ENCODE data around the gene ARFIP1. TPM values are rescaled to one million over a fixed set of nuclear protein-coding genes. Genes with fewer than 3 reads are reported as not detected.
"Not testable (repeated sequence)": the region's sequence is repeated elsewhere in the genome, so short reads cannot be mapped to it uniquely, and the experiment has no call there.

Gene ARFIP1
- total RNA-seq, 1 experiment from 2014 or later: 41.6 TPM

DNA sequence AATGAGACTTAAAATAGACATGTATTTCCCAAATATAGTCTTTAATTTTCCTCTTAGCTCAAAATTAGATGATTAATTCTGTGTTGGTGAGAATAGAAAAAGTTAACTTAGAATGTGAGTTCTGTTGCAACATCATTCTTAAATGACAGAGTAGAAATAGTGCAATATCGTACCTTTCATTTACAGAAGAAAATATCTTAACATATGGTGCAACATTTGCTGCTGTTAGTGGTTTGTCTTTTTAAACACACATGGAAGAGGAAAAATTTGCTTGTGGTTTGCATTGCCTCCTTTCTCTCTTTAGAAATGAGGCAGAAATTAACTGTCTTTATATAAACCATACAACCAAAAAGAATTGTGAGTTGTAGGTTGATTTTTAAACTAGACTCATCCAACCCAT, 117.1 kb downstream of the ARFIP1 start:
- no peak for DNase-seq (ENCODE audit: low read depth)

DNA sequence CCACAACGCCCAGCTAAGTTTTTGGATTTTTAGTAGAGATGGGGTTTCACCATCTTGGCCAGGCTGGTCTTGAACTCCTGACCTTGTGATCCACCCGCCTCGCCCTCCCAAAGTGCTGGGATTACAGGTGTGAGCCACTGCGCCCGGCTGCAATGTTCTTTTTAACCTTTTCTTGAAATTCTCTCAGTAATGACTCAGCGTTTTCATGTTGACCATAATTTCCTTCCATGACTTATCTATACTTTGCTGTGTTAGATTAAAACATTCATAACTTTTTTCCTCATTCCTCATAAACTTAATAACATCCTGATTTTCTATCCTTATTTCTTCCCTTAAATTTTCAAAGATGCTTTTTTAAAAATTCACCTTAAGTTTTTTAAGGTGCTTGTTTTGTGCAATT, 118.4 kb downstream of the ARFIP1 start:
- DNase-seq (ENCODE audit: low read depth): not testable (repeated sequence)

DNA sequence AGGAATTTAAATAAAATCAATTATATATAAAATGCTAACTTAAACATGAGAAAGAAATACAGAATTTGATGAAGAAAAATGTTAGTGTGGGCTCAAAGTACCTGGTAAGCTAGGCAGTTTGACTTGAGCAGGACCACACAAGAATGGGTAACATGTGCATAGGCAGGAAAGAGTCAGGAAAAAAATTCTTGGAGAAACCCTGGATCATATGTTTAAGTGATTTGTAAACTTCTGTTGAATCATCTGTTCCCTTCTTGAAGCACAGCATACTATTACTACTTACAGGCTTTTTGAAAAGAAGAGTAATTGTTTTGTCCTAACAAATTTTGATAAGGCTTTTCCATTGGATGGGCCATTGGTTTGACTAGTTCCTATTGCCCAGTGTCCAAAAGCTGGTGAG, 118.9 kb downstream of the ARFIP1 start:
- DNase-seq (ENCODE audit: low read depth): no peak

DNA sequence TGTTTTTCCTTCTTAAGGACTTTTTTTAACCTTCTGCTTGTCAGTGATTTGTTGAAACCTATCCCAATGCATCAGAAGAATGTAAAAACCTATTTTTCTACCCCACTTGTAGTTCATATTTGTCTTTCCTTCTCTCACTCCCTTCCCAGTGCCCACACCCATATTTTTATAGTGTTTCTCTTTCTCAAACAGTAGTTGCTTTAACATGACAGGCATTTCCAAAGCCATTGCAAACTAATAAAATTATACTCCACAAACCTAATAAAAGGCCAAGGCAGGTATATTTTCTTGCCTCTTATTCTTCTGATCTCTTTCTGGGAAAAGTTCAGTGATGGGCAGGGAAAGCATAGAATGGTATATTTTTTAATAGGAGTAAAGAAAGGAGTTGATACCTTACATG, 120.6 kb downstream of the ARFIP1 start:
- no peak for DNase-seq (ENCODE audit: low read depth)

DNA sequence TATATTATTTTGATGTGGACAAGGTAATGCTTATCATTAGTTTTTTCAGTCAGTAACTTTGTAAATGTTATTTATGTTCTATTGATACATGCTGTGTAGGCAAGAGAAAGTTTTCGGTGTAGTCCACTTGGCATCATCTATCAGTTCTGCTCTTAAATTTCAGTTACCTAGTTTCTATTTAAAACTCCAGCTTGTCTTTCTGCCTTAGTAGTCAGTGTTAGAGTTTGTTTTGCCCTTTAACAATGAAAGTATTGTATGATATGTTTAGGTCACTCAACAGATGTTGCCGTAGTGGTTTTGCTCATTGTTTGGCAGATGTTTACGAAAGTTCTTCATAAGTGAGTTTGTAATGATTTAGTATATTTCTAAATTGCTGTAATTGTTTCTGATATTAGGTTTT, 121.5 kb downstream of the ARFIP1 start:
- DNase-seq (ENCODE audit: low read depth): no peak

DNA sequence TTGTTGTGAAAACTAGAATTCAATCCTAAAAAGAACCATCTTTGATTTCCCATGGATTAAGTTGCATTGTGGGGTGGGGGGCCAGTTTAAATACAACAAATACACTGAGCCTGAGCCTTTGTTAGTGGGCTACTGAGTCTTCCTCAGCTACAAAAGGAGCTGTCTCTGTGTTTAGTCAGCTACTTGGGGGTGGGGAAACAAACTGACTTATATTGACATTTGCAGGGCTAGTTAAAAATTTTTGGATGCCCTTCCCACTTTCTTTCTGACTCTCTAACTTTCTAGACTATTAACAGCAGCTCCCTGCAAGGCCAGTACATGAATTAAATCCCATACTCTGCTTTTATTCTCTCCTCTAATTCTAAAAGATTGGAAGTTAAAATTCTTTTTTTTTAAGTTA, 123.9 kb downstream of the ARFIP1 start:
- DNase-seq (ENCODE audit: low read depth): no peak

DNA sequence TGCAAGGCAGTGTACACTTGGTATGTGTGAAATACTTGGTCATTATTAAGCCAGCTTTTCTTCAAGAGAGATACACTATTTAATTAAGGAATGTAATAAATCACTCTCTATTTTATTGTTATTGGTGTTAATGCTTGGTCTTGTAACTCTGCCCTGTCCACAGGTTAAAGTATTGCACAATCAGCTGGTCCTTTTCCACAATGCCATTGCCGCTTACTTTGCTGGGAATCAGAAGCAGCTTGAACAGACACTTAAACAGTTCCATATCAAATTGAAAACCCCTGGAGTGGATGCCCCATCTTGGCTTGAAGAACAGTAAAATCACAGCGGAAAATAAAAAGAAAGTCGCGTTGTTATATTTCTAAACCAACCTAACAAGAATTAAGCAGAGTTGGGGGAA, 130.1 kb downstream of the ARFIP1 start:
- no peak for DNase-seq (ENCODE audit: low read depth)

DNA sequence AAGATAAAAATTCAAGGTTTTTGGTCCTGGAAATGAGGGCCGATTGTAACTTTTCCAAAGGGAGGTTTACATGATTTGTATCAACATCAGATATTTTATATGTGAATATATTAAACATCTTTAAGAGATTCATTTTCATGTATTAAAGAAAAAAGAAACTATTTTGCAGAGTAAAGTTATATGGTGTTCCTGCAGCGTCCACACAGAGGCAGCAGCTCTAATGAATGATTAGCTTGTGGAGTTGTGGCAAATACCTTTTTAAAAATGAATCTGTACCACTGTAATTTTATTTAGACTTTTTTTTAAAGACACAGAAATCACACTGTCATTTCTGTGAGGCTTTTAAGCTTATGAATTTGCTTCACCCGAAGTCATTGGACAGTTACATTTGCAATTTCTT, 130.8 kb downstream of the ARFIP1 start:
- no peak for DNase-seq (ENCODE audit: low read depth)

DNA sequence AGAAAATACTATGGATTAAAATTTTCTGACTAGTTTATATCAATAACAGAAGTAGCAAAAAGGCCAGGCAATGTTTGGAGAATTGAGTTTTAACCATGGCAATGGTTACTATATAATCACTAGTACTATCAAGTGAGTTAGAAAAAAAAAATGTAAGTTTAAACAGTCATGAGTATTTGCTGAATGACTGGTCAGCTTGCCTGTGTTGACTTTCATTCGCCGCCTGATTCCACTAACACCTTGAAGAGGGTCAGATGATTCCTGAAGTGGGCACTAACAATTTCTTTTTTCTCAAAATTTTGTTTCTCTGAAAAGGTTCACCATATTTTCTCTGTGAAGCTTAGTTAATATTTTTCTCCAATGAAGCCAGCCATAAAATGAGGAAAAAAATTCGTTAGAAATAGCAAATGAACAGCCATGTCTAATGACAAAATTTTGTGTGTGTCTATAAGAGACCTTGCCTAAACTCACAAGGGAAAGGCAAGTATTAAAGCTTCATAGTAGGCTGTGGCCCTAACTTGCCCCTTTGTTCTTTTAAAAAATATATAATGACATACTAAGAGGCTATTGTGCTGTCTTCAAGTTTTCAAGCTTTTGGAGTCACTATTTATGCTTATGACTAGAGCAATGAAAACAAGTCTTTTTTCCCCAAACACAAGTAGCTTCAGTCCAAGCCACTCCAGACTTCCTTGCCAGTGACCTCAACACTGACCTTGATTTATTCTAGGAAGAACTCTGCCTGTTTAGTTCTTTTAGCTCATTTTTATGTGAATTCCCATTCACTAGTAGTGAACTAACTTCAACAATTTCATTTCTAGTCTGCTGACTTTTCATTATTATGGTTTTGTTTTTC, 138.0 kb downstream of the ARFIP1 start:
- DNase-seq (ENCODE audit: low read depth): no peak

DNA sequence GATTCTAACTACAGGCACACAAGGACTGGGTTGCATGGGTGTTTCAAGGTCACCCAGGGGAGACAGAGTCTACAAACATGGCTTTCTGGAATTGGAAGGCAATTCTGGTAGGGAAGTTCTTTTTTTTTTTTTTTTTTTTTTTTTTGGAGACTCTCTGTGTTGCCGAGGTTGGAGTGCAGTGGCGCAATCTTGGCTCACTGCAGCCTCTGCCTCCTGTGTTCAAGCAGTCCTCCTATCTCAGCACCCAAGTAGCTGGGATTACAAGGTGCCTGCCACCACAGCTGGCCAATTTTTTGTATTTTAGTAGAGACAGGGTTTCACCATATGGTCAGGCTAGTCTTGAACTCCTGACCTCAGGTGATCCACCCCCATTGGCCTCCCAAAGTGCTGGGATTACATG, 140.1 kb downstream of the ARFIP1 start:
- no peak for DNase-seq (ENCODE audit: low read depth)

DNA sequence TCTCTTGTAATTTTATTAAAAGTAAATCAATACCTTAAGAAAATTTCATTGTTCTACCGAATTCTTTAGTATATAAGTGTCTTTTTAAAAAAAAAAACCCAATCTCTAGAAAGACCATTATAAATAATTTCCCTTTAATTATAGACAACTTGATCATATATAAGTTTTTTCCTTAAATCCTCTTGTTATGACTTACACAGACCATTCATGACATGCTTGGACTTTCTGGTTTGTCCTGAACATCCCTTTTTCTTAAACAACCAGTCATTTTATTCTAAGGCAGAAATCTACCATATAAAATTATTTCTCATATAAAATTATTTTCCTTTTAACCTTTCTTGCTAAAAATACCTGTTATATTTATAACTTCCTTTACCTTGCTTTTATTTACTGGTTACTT, 141.0 kb downstream of the ARFIP1 start:
- DNase-seq (ENCODE audit: low read depth): peak; percentile 34

DNA sequence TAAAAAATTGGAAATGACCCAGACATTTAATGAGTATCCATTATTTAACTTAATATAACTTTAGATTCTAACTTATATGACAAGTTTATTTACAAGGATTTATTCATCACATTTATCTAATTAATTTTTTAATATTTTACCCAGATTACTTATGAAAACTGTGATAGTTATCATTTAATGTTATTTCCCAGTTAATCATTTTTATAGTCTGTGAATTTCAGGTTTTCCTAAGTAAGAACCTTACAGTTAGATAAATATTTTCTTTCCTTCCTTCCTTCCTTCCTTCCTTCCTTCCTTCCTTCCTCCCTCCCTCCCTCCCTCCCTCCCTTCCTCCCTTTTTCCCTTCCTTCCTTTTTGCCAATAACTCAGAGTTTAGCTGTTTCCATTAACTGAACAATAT, 141.5 kb downstream of the ARFIP1 start:
- no peak for DNase-seq (ENCODE audit: low read depth)

DNA sequence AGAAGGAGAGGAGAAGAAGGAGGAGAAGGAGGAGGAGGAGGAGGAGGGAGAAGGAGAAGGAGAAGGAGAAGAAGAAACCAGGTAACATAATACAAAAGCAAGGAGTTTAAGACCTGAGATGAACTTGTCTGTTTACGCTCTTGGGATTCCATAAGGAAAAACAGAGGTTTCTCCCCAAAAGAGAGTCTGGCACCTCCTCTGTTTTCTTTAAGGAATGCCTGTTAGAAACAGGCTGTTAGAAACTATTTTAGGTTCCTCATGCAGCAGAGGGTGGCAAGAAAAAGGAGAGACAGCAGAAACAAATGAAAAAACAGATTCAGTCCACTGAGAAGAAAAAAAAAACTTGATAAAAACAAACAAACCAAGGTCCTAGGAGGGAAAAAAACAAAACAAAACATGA, 146.1 kb downstream of the ARFIP1 start:
- no peak for DNase-seq (ENCODE audit: low read depth)

DNA sequence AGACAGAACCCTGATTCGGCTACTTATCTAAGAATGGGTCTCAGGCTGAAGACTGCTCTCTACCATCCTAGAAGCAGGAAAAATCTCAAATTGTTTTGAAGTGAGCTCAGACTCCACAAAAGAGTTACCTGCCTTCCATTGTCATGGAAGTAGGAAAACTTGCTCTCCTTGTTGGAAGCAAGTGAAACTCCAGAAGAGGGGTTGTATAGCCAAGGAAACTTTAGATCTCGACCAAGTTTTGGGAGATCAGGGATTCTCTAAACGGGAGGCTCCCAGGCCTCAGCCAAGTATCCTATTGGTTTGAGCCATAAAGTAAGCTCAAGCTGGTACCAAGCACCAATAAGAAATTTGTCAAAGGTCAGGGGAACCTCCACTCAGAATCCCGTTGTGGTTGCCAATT, 147.2 kb downstream of the ARFIP1 start:
- no peak for DNase-seq (ENCODE audit: low read depth)

DNA sequence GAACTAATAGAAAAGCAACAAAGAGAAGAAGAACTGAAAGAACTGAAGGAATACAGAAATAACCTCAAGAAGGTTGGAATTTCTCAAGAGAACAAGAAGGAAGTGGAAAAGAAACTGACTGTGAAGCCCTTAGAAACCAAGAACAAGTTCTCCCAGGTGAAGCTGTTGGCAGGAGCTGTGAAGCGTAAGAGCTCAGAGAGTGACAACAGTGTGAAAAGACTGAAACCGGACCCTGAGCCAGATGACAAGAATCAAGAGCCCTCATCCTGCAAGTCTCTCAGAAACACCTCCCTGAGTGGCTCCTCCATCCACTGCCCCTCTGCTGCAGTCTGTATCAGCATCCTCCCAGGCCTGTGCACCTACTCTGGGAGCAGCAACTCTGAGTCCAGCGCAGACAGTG, 148.0 kb downstream of the ARFIP1 start:
- DNase-seq (ENCODE audit: low read depth): no peak

DNA sequence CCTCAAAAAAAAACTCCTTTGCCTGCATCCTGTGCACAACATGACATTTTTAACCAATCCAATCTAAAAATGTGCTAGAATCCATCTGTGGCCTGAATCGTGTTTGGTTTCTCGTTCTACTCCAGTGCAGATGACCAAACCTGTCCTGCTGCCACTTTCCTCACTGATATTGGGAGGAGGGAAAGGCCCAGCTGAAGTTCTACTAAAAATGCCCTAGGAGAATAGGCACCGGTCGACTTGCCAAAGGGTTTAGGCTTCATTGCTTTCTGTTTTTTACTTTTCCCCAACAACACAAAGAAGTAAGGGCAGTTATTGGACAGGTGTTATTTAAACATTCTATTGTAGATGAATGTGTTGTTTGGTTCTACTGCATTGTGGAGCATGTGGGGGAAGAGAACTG, 148.5 kb downstream of the ARFIP1 start:
- no peak for DNase-seq (ENCODE audit: low read depth)

DNA sequence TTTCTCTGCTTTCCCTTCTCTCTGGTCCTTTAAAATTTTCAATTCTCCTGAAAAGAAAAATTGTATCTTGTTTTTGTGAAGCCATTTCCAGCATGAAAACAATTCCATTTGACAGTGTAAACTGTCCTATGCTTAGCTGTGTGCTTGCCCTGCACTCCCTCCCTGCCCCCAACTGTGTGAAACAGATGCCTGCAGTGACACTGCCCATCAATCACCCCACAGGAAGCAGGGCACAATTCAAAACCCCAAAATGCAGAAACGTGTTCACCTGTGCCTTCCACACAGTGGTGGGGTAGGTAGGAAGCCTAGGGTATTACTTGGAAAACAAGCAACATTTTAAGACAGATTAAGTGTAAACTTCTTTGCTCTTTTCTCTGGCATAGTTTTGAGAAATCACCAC, 150.1 kb downstream of the ARFIP1 start:
- DNase-seq (ENCODE audit: low read depth): no peak

DNA sequence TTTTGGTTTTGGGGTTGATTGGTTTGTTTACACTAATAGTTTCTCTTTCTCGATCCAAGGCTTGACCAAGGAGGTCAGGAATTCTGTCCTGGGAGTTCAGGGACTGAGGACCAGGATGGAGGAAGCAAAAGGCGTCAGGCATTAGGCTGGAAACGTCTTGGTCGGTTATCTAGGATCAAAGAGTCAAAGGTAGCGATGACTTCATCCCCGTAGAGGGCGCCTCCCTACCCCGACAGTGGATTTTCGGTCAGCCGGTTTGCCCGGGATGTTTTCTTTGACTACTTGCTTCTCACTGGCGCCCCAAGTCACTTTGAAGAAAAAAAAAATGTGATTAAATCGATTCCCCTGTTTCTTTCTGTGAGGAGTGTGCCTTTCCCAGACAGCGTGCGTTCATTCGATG, 155.4 kb downstream of the ARFIP1 start:
- peak; percentile 20 for DNase-seq (ENCODE audit: low read depth)

DNA sequence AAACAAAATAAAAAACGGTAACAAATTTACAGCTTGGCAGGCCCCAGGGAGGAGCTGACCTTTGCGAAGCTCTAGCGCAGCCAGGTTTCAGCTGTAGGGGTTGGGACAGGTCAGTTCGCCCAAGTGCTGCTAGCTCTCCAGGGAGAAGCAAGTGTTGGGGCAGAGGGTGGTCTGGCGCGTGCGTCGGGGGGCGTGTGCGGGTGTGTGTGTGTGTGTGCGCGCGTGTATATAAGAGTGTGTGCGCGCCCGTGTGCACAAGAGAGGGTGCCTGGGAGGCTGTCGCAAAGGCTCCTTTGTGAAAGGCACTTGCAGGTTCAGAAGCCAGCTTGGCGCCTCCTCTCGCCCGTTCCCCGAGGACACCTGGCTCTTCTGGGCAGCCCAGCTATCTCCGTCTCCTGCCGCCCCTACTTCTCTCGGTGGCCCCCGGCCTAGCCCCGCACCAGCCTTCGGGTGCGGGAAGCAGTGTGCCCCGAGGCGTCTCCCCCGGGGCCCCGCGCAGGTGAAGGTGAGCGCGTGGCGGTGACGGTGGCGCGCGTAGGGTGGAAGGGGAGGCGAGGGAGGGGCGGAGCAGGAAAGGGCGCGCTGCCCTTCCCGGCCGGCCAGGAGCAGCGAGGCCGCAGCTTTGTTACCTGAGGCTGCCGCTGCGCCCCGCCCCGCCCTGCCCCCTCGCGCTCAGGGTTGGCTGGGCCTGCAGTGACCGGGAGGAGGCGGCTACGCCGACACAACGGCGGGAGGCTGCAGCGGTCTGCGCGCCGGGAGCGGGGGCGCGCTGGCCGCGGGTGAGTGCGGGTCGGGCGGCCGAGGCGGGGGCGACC, 156.1 kb downstream of the ARFIP1 start, which contains the start of gene FHDC1:
Gene FHDC1, plus strand, starts transcription at position 693 of the 815 bp plus-strand sequence. CDS start 6,735 bp downstream, outside the sequence.
- DNase-seq (ENCODE audit: low read depth): peak; percentile 36

DNA sequence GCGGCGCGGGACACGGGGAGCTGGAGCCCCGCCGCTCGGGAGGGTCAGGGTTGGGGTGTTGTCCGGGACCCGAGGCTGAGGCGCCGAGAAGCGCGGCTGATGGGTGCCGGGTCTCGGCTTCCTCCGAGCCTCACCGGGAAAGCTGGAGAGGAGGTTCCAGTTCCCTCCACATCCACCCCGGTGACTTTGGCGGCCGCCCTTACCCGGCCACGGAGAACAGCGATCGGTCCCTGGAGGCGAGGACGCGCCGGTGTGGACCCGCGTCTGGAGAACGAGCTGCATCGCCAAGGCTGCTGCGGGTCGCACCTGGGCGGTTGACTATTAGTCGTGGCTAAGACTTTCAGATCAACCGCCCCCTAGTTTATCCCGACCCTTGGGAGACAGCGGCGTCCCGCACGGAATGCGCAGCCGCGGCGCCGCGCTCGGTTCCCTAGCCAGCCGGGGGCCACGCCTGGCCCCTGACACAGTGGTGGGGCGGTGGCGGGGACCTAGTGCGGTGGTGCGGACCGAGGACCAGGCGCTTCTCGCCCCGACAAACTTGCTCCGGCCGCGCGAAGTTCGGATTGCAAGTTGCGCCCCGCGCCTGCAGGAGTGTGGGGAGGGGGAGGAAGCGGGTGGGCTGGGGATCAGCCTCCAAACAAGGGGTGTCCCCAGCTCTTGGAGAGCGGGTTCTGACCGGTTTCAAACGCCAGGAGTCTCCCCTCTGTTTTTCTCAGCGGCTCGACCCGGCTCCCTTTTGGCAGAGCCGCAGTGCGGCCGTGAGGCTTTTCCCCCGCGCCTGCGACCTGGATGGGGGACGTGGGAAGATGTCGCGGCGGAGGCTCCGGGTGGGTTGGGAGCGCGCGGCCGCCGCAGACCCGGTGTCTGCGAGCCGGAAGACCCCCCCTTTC, 156.9 kb downstream of the ARFIP1 start:
- DNase-seq (ENCODE audit: low read depth): peak; percentile 29

DNA sequence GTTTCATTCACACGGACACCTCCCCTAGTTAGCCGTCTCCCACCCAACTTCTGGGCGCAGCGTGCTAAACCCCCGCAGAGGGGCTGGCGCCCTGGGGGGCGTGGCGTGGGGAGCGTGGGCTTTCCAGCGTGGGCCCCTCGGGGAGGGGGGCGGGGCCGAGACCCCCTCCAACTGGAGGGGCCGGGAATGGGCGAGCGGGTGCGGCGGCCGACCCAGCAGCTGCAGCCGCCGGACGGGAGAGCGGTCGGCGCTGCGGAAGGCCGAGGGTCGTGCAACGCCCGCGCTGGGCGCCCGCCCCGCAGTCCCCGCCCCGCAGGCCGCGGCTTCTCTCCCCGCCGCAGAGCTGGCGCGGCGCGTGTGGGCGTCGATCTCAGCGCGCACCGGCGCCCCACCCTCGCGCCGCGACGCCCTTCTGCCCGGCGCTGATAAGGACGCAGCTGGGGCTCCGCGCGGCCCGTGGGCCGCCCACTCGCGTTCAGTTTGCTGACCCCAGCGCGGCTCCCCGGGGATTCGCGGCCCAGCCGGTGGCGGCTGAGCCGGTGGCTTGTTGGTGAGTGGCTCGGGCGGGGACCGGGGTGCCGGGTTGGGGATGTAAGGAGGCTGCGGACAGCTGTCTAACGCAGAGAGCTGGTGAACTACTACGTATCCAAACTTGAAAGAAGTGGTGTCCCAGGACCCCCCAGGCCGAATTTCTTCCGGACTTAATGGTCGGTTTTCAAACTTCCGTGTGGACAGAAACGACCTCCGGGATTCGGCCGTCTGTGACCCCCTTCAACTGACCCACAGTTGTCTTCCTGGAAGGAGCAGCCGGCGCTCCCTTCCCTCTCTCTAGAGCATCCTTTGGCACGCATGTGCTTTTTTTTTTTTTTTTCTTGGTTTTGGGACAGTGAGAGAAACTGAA, 157.8 kb downstream of the ARFIP1 start:
- peak; percentile 35 for DNase-seq (ENCODE audit: low read depth)
